Small intestine (tissue), 7 donors: Measurements from ENCODE around the gene SOX6. TPM values are rescaled to one million over a fixed set of nuclear protein-coding genes. Genes with fewer than 3 reads are reported as not detected.

Source experiments
- DNase-seq, 2 donors: peaks; one replicate each; pipeline versions ENCODE4 v3.0.0 to v3.0.0-alpha.2; 2013
- FAIRE-seq: peaks from 2 replicates; lab custom pipeline; 2012; peaks lifted over from hg19 to GRCh38; lab: Jason Lieb, UNC
- H3K27ac ChIP-seq, 3 donors: one replicate each; pipeline ENCODE4 v1.5.1; 2013; ENCODE audit warnings: low read length in 2 of 3, mild to moderate bottlenecking in 2 of 3, control low read depth in 1 of 3, inconsistent platforms in 1 of 3, low read depth in 1 of 3, moderate library complexity in 1 of 3
- H3K27me3 ChIP-seq, 3 donors: one replicate each; pipeline ENCODE4 v1.6.1; 2013; ENCODE audit warnings: low read length in 3 of 3, inconsistent platforms in 1 of 3; ENCODE audit not compliant: control insufficient read depth in 3 of 3, insufficient read depth in 3 of 3
- H3K36me3 ChIP-seq, 3 donors: one replicate each; pipeline ENCODE4 v1.6.1; 2013; ENCODE audit warnings: low read length in 3 of 3, inconsistent platforms in 1 of 3, low read depth in 1 of 3, mild to moderate bottlenecking in 1 of 3, moderate library complexity in 1 of 3; ENCODE audit not compliant: control insufficient read depth in 3 of 3, insufficient read depth in 2 of 3
- H3K4me1 ChIP-seq, 3 donors: one replicate each; pipeline ENCODE4 v1.6.1; 2013; ENCODE audit warnings: low read length in 2 of 3, inconsistent platforms in 1 of 3, low read depth in 1 of 3, mild to moderate bottlenecking in 1 of 3, moderate library complexity in 1 of 3; ENCODE audit not compliant: control insufficient read depth in 3 of 3, insufficient read depth in 2 of 3
- H3K4me3 ChIP-seq, 3 donors: one replicate each; pipeline ENCODE4 v1.5.1; 2013; ENCODE audit warnings: low read length in 3 of 3, control low read depth in 1 of 3, inconsistent platforms in 1 of 3, low read depth in 1 of 3, mild to moderate bottlenecking in 1 of 3, moderate library complexity in 1 of 3
- H3K9me3 ChIP-seq, 2 donors: one replicate each; pipeline ENCODE4 v1.6.1; 2013; ENCODE audit warnings: low read depth in 1 of 2, low read length in 1 of 2; ENCODE audit not compliant: control insufficient read depth in 2 of 2, insufficient read depth in 1 of 2
- WGBS, 3 donors: extraction: QIAGEN DNeasy Blood & Tissue Kit; methylation state at CpG; one replicate each; pipeline ENCODE4 v1.1.7; 2013; 5-methylcytosine and 5-hydroxymethylcytosine counted together
- polyA plus RNA-seq, 4 donors: library from polyadenylated mRNA; stranded (reverse) in 3 of 4; unstranded in 1 of 4; fragments of 200-250 nt in 3 of 4; fragments of 120-200 nt in 1 of 4; gene quantifications; one replicate each; pipeline versions ENCODE4 v1.2.1 to v1.2.3, GENCODE V29; 2013
- donor health status: healthy with polysubstance abuse.
- donor health status: control.
- donor health status: control.
- donor health status: Bipolar disorder and iron deficiency.
- donor health status: healthy.

SOX6 gene
- polyA plus RNA-seq, 4 donors, result 4.6 to 52.4 (median 7.7) TPM

GRCh38 chr11:16182553-16182952, 173.8 kb downstream of the SOX6 start:
- Histone ChIP-seq H3K27me3 (no peaks in the 10 kb centered on the region), H3K4me3 (no peak overlapping the region), H3K27ac (no peak overlapping the region), H3K36me3 (peaks cover 0 to 3% (median 1%) of the 10 kb centered on the region in 3 donors), H3K9me3 (no peaks in the 10 kb centered on the region), H3K4me1 (peaks cover 0 to 4% (median 2%) of the 10 kb centered on the region in 3 donors)
- no peak for DNase-seq
- FAIRE-seq, result no peak
- 82 to 91% (median 91%) methylated on average over 2 of the region's 2 CpGs for WGBS, 3 donors

DNA sequence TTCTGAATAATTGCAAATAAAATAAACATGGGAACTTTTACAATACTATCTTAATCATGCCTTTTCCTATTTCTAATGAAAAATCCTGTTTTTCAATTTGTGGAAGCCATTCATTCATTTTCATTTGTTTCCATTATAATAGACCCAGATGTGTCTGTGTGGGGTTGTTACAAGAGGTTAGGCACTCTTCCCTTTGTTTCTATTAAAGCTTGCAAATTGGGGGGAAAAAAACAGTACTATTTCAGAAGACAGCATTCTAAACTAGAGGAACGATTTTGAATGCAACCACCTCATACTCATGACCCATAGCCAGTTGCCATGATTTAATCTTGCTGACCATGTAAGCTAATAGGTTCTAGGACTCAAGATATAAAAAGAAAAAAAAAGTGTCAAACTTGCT, 175.5 kb downstream of the SOX6 start:
- Histone ChIP-seq H3K36me3 (peaks cover 0 to 1% (median 0%) of the 10 kb centered on the region in 3 donors), H3K27ac (no peak overlapping the region), H3K4me3 (no peak overlapping the region), H3K27me3 (no peaks in the 10 kb centered on the region), H3K4me1 (peaks cover 0 to 4% (median 2%) of the 10 kb centered on the region in 3 donors), H3K9me3 (no peaks in the 10 kb centered on the region)
- WGBS, 3 donors, result 63 to 88% (median 76%) methylated on average over 1 of the region's 1 CpG
- FAIRE-seq, result no peak
- DNase-seq, result no peak

GRCh38 chr11:16179676-16180075, 176.7 kb downstream of the SOX6 start:
- FAIRE-seq, result no peak
- 72 to 87% (median 83%) methylated on average over 3 of the region's 3 CpGs for WGBS, 3 donors
- Histone ChIP-seq H3K27ac (no peak overlapping the region), H3K27me3 (no peaks in the 10 kb centered on the region), H3K9me3 (no peaks in the 10 kb centered on the region), H3K4me3 (no peak overlapping the region), H3K36me3 (peaks cover 0 to 1% (median 0%) of the 10 kb centered on the region in 3 donors), H3K4me1 (peaks cover 0 to 1% (median under 1%) of the 10 kb centered on the region in 3 donors)
- DNase-seq, result no peak

DNA sequence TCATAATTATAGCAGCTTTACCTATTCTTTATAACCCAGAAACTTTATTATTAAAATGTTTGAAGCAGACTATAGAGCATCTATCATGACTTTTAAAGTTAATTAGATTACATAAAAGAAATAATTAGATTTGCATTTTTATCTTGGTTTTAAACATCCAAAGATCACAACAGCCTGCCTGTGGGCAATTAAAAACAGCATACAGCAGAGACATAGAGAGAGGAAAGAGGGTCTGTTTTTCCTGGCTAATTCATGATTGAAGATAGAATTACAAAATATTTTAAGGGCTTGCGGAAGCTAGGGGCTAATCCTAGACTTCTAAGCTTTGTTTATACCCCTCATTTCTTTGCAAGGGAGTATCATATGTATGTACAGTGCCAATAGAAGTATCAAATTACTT, 178.1 kb downstream of the SOX6 start:
- FAIRE-seq (no peak), DNase-seq (no peak)
- Histone ChIP-seq H3K4me3 (no peak overlapping the region), H3K9me3 (no peaks in the 10 kb centered on the region), H3K36me3 (peaks cover 0 to 1% (median 0%) of the 10 kb centered on the region in 3 donors), H3K27ac (no peak overlapping the region), H3K4me1 (no peaks in the 10 kb centered on the region), H3K27me3 (no peaks in the 10 kb centered on the region)
- 86 to 97% (median 94%) methylated on average over 1 of the region's 1 CpG for WGBS, 3 donors

DNA sequence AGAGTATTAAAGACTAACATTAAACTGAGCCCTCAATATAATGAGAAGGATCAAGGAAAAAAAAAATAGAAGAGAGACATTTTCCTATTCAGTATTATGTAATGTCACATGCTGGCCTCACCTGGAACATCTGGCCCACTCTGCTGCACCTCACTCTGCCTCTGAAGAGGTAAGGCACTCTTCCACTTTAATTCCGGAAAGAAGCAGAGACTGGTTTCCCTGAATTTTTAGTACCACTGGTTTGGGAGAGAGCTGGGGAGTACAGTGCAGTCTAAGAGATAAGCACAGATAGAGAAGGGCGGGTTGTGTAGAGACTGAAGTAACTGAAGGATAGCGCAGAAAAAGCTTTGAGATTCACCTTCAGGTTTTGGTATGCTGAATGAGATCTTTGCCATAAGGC, 178.7 kb downstream of the SOX6 start:
- no peak for DNase-seq
- Histone ChIP-seq H3K27me3 (no peaks in the 10 kb centered on the region), H3K36me3 (peaks cover 0 to 1% (median 0%) of the 10 kb centered on the region in 3 donors), H3K9me3 (no peaks in the 10 kb centered on the region), H3K4me3 (no peak overlapping the region), H3K4me1 (no peaks in the 10 kb centered on the region), H3K27ac (no peak overlapping the region)
- no peak for FAIRE-seq
- WGBS, 3 donors, result 95 to 96% (median 95%) methylated on average over 3 of the region's 3 CpGs

DNA sequence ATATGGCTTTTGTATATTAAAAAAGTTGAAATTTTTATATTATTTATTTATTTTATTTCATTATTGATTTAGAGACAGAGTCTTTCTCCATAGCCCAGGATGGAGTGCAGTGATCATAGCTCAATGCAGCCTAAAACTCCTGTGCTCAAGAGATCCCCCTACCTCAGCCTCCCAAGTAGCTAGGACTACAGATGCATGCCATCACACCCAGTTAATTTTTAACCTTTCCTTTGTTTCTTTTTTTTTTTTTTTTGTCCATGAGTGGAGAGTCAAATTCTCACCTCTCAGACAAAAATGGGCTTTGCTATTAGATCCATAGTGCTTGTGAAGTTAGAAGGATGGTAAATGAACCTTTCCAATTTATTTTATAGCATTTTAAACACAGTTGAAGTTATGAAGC, 182.5 kb downstream of the SOX6 start:
- H3K36me3 ChIP-seq, result peaks cover 0 to 2% (median 0%) of the 10 kb centered on the region in 3 donors
- H3K27me3 ChIP-seq, result no peaks in the 10 kb centered on the region
- no peak overlapping the region for H3K27ac ChIP-seq
- DNase-seq (no peak), FAIRE-seq (no peak)
- H3K4me3 ChIP-seq, result no peak overlapping the region
- no peaks in the 10 kb centered on the region for H3K4me1 ChIP-seq
- H3K9me3 ChIP-seq, result no peaks in the 10 kb centered on the region

DNA sequence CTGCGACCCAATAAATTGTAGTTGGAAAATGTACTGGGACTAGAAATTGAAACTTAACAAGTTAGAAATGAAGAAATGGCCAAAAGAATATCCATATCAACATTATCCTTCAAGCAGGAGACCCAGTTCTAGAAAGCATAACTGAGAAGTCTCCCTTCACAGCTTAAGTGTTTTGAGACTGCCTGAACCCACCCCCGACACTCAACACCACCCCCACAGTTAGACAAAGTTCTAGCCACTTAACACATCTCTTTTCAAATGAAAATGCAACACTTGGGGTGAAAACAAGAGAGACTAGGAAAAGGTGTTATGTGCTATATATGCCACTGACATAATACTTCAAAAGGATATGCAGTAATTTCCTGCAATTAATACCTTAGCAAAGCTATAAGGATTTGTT, 184.5 kb downstream of the SOX6 start:
- DNase-seq (no peak), FAIRE-seq (no peak)
- Histone ChIP-seq H3K9me3 (no peaks in the 10 kb centered on the region), H3K36me3 (peaks cover 0 to 2% (median 0%) of the 10 kb centered on the region in 3 donors), H3K27ac (no peak overlapping the region), H3K27me3 (no peaks in the 10 kb centered on the region), H3K4me3 (no peak overlapping the region), H3K4me1 (no peaks in the 10 kb centered on the region)
- 85 to 97% (median 90%) methylated on average over 2 of the region's 2 CpGs for WGBS, 3 donors

DNA sequence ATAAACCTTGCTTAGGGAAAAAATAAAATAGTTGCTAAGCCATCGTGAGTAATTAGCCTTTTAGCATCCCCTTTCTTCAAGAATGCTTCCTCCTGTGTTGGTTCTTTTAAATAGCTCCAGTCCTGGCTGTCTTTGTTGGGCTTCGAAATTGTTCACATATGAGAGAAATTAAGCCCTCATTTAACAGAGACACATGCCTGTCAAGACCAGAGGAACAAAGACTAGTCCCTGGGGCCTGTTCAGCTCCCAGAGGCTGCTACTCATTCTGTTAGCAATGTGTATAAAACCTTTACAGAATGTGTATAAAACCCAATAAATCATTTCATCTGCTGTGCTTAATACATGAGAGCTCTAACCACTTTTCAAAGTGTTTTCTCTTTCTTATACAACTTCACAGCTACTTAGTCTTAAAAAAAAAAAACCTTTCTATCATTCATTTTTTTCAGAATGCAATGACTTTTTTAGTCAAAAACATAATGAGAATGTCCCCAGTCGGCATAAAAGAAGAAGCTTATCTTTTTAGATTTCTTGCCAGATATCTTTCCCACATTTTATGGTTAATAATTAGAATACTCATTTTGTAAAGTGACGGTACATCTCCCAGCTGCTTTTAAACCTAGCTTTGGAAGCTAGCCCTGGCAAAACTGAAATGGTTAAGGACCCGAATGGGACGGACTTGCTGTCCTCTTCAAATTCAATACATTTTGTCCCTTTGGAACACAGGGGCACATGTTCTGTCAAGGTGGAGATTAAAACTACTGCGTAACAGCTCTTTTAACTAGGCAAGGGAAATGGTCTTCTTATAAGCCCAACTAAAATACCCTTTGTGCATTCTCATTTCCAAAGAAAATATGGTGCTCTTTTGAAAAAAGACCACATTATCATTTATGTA, 186.1 kb downstream of the SOX6 start:
- Histone ChIP-seq H3K4me3 (no peak overlapping the region), H3K27ac (no peak overlapping the region), H3K36me3 (peaks cover 0 to 2% (median 0%) of the 10 kb centered on the region in 3 donors), H3K27me3 (no peaks in the 10 kb centered on the region), H3K9me3 (no peaks in the 10 kb centered on the region), H3K4me1 (no peaks in the 10 kb centered on the region)
- 69 to 75% (median 73%) methylated on average over 7 of the region's 7 CpGs for WGBS, 3 donors
- FAIRE-seq (no peak), DNase-seq (no peak)
